ENCODE data around the gene ASB18.

DNA sequence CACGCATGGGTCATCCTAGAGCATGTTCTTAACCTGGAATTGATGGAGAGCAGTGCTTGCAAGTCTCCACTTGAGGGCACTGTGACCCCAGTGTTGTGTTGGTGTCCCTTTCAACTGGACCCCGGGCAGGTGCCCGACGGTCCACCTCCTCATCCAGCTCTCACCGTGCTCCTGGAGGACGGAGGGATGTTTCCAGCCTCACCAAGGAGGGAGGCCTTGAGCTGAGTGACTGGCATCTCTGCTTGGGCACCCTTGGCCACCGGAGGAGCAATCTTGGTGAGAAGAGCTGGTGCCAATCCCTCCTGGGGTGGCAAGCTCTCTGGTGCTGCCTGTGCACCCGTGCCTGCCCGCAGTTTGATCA is 45.4 kb upstream of the ASB18 start:
- TF ChIP-seq, protein P1, sequence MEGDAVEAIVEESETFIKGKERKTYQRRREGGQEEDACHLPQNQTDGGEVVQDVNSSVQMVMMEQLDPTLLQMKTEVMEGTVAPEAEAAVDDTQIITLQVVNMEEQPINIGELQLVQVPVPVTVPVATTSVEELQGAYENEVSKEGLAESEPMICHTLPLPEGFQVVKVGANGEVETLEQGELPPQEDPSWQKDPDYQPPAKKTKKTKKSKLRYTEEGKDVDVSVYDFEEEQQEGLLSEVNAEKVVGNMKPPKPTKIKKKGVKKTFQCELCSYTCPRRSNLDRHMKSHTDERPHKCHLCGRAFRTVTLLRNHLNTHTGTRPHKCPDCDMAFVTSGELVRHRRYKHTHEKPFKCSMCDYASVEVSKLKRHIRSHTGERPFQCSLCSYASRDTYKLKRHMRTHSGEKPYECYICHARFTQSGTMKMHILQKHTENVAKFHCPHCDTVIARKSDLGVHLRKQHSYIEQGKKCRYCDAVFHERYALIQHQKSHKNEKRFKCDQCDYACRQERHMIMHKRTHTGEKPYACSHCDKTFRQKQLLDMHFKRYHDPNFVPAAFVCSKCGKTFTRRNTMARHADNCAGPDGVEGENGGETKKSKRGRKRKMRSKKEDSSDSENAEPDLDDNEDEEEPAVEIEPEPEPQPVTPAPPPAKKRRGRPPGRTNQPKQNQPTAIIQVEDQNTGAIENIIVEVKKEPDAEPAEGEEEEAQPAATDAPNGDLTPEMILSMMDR (tag by site-specific recombination; IDR thresholded peaks at IDR 0.05) = no peak; the same call in 1 of the 2 replicates
- TF ChIP-seq ZNF626 (tag by site-specific recombination; IDR thresholded peaks at IDR 0.05) = no peak
